ENCODE measurements around the gene ZNF140.

GRCh38 chr12:133080026-133080367, 726 bp upstream of the ZNF140 start:
- TF ChIP-seq CTCF (IDR thresholded peaks at IDR 0.05; ENCODE audit: poor library complexity) (no peak), EZH2phosphoT487 (IDR thresholded peaks at IDR 0.05; ENCODE audit: low read depth, severe bottlenecking, unreplicated experiment) (no peak), EZH2 (IDR thresholded peaks at IDR 0.05; ENCODE audit: borderline replicate concordance) (no peak)
